GM19372 (cell line): ENCODE measurements around the gene PDE6D.
A peak's percentile ranks its signal among the peaks of the same experiment; 100 is the strongest.
"Not testable (repeated sequence)": the region's sequence is repeated elsewhere in the genome, so short reads cannot be mapped to it uniquely, and the experiment has no call there.

ENCODE experiments used
- ATAC-seq: cut with Tn5 transposase; IDR thresholded peaks from one replicate; pipeline ENCODE4 v1.9.1; 2021; ENCODE audit warnings: mild to moderate bottlenecking, low read depth, moderate library complexity; ENCODE audit not compliant: unreplicated experiment

PDE6D gene

DNA sequence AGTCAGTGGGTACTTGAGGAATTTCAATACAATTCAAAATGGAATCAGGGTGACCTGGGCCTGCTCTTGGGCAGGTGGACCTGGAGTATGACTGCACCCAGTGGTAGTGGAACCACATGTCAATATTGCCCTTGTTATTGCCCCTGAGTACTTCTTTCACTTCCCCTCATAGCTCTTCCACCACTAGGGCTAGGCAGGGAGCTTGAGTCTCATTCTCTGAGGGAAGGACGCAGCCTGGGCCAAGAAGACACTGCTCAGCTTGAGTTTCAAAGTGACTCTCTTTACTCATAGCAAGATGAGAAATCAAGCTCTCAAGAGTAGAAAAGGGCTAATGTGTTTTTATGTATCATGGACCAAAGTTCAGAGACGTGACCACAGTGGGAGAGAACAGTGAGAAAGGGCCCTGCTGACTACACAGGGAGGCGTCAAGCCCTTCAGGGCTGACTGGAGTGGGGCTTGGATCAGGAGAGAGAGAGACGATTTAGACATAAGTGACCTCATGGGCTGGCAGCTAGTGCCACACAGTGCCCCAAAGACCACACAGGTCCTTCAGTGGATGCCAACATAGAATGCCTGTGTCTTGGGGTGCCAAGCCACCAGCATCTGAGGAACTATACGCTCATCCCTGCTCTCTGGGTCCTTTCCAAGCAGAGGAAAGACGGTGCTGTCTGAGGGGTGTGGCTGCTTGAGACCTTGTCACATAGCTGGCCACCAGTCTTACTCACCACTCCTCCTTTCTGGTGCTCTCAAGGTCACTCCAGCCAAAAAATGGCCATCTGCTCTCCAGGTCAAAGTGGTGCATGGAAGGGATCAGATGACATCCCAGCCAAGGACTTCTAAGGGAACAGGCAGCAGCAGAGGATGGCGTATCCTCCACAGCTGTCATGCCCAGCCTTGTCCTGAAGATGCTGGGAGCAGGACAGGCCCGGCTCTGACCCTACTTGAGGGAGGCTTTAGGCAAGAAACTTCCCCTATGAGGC, 59.8 kb downstream of the PDE6D start:
- ATAC-seq: peak; percentile 73

DNA sequence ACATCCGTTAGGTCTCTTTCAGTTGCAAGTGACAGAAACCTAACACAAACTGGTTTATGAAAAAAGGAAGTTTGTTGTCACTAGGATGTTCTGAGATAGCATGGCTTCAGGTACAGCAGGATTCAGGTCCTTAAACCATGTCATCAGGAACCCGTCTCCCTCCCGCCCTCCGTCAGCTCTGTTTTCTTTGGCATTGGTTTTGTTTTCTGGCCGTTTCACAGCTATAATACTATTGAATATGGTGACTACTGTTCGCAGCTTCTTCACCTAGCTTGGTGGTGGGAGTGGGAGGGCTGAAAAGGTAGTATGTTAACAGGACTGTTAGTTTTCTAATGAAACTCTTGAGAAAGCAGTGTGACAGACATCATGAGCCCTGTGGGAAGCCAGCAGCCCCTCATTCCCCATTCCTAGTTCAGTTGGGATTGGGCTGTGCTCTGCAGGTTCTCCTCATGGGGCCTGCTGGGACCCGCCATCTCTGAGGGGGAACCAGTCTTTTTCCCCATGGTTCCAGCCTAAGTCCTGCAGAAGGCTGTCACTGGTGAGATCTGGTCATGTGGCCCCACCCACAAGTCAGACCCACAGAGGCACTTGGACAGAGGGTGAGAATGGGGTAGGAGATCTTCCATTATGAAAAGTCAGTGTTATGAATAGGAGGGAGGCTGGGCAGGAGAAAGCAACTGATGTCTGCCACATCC, 60.6 kb downstream of the PDE6D start:
- peak; percentile 10 for ATAC-seq

DNA sequence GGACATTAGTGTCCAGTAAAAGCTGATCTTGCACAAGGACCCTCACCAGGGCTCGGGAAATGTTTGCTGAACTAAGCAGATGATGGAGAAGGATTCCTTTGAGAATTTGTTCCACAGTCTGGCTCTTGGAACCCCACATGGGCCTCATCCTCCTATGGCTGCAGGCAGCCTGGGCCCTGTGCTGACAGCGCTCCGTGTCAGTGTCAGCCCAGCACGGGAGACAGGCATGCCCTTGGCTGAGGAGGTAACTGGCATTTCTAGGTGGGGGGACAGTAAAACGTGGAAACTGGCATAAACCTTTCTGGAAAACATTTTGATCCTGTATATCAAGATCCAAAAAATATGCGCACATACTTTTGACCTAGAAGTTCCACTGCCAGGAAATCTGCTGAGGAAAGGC, 62.3 kb downstream of the PDE6D start:
- ATAC-seq: no peak

DNA sequence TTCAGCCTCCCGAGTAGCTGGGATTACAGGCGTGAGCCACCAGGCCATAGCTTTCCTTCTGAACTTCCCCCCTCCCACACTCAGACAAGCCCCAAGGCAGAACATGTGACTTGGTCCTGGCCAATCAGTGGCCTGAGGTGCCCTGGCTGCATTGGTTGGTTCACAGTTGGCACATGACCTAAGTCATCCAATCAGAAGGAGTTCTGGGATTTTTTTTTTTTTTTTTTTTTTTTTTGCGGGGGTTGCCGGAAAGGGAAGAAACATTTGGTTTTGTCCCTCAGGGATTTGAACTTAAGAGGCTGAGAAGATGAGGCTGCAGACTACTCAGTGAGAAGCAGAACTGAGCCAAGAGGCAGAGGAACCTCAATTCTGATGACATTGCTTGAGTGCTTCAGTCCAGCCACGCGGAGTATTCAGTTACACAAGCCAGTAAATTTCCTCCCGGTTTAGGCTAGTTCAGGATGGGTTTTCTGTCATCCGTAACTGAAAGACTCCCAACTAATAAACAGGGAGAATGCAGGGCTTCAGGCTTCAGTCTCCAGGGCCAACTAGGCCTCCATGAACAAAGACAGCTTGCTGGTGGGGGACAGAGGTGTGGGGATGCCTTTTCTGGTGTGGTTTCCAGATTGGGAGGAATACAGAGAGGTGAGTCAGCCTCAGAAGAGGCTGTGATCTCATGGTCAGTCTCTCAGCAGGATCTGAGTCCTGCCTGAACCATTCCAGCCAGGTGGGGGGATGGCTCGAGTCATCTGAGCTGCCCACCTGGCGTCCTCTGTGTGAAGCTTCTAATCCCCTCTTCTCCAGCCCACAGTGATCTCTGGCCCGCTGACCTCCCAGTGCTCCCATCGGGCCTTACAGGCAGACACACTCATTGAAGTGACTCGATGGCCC, 63.6 kb downstream of the PDE6D start:
- no peak for ATAC-seq

DNA sequence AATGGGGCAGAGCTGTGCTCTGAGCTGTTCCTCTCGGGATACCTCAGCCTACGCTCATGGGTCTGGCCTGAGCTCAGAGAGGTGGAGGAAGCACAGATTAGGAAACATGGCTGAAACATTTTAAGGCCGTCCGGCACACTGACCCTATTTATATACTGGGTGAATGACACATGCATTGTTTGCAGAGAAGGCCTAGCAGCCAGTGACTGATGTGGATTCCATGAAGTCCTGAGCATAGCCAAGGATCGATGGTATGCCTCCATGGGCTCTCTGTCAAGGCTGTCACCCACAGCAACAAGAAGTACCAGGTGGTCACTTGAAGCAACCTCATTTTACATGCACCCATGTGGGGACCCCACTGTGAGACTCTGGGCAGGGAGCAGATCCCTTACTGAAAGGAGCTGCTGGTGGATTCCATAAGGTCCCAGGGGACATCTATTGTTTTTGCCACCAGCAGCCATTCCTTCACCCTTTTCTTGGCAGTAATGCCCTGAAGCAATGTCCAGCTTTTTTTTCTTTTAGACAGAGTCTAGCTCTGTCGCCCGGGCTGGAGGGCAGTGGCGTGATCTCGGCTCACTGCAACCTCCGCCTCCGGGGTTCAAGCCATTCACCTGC, 64.3 kb downstream of the PDE6D start:
- no peak for ATAC-seq

DNA sequence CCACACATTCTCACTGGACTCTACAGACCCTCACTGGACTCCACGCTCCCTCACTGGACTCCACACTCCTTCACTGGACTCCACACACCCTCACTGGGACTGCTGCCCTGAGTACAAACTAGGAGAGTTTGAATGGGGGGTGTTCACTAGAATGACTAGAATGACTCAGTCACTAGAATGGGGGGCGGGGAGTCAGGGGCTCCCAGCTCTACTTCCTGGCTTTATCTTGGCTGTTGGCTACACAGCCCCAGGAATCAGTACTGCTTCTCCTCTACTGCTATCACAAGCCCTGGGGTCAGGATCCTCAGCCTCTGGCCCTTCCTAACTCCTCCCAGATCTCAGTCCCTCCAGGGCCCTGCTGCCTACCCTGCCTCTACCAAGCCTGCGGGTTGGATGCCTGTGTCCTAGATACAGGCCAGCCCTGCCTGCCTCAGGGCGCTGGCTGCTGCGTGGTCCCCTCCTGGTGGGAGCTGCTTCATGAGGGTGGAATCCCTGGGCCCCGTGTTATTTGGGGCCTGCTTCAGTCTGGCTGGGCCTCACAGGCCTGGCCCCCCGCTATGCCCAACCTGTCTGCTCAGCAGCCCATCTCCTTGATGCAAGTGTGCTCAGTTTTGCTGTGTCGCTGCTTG, 65.0 kb downstream of the PDE6D start:
- ATAC-seq: no peak

DNA sequence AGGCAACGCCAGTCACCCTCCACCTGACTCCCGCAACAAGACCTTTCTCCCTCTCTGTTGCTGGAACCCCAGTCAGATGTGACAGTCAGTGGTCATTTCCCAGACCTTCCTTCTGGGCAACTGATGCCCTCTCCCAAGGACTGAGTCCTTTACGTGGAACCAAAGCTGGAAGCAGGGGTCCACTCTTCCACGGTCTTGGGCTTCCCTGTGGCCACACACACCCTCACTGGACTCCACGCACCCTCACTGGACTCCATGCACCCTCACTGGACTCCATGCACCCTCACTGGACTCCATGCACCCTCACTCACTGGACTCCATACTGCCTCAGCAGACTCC, 65.6 kb downstream of the PDE6D start:
- no peak for ATAC-seq

DNA sequence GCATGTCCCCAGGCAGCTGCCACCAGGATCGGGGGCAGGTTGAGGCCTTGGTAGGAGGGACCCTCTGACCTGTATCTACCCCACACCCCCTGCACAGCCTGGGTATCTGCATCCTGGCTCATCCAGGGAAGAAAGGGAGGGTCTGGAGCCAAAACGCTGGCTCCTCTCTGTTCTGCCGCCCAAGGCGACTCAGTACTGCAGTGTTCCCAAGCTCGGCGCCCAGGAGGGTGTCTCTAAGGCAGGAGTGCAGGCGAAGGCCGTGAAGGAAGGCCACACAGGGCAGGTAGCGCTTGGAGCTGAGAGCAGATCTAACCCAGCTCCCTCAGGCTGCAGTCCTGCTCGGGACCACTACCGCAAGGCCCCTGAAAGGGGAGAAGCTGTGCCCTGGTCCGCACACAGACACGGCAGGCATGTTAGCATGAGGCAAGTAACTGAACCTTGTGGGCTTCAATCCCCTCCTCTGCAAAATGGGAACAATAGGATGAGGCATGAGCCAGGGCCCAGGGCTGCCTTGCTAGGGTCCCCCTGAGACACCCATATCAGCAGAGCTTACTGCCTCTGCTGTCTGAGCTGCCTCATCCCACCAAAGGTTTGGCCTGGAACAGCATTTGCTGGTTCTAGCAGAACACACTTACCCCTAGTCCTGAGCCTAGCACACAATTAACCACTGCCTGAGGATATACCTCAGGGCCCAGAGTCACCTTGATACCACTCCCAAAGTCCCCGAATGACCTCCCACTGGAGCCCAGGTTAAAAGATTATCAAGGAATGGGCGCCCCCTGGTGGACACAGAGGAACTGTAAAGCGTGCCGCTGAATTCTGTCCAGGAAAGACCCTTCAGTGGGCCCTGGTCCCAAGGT, 66.2 kb downstream of the PDE6D start:
- no peak for ATAC-seq

DNA sequence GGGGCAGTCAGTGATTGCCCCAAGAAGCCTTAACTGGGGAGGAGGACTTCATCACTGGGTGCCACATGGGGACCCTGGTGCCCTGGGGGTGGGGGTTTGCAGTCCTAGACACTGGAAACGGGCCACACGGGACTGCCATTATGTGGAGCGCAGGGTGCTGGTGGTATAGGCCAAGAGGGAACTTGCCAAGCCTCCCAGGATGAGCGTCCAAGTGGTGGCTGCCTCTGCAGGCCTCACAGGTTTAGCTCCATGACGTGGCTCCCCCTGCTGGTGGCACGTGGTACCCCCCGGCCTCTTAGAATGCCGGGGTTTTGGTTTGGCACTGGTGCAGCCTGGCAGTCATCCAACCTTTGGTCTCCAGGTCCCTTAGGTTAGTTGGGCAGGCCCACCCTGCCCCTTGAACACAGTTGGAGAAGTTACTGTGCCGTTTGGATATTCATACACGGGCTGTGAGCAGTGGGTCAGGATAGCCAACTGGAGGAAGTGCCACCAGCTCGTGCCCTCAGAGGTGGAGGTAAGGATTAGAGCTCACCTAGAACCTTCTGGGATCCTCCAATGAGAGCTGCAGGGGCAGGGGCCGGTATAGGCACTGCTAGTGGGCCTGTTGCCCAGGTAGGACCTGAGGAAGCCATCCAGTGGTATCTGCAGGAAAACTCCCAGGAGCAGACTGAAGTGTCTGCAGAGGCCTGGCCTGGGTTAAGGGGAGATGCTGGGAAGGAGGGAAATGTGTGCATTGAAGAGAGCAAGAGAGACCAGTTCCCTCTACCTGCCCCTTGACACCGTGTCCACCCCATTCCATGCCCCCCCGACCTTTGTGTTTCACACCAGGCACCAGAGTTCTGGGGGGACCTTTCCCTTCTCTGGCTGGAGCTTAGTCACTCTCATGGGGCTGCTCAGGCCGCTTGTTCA, 67.1 kb downstream of the PDE6D start:
- no peak for ATAC-seq

DNA sequence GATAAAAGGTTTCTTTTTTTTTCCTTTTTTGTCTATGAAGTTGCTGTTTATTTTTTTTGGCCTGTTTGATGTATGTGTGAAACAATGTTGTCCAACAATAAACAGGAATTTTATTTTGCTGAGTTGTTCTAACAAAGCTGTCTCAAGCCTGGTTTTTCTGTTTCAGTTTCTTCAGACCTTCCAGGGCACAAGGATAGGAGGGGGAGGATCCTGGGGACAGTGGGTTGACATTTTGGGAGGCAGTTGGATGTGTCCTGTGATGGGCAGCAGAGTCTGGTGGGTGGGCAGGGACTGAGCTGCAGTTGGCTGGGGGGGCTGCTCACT, 67.7 kb downstream of the PDE6D start:
- ATAC-seq: not testable (repeated sequence)

DNA sequence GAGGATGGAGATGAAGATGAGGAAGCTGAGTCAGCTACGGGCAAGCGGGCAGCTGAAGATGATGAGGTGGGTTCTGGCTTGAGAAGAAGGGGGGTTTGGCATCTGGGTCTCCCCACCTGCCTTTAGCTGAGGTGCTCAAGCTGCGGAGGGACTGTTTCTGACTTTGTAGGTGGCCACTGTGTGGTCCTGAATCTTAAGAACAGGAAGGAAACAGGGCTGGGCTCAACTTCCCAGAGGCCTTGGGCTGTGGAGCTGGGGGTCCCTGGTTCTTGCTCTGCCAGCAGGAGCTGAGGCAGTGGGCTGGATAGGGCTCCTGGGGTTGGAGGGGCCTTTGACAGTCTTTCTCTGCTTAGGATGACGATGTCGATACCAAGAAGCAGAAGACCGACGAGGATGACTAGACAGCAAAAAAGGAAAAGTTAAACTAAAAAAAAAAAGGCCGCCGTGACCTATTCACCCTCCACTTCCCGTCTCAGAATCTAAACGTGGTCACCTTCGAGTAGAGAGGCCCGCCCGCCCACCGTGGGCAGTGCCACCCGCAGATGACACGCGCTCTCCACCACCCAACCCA, 68.5 kb downstream of the PDE6D start:
- ATAC-seq: not testable (repeated sequence)

DNA sequence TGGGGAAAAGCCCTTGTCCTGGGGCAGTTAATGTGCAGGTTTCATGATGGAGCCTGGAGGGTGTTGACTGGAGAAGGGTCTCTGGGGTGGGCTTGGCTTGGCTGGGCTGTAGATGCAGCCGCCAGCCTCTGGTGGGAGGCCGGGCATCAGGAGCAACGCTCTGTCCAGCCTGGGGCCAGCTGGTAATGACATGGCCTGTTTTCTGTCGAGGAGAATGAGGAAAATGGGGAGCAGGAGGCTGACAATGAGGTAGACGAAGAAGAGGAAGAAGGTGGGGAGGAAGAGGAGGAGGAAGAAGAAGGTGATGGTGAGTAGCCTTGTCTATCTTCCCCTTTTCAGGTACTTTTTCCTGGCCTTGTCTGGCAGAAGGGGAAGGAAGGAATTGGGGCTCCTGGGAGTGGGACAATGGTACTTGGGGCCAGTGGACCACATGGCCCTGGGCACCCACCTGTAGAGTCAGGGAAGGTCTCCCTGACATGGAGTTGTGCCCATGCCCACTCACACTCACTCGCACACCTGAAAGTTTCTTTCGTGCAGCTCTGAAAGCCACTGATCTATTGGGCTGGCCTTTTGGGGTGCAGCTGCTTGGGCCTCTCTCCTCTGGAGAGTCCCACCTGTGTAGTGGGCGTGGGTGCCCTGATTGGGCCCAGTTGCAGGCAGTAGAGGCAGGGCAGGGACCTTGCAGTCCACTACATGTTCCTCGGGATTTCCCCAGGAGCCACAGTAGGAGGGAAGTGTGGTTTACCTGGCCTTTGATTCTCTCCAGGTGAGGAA, 69.2 kb downstream of the PDE6D start:
- ATAC-seq: no peak

DNA sequence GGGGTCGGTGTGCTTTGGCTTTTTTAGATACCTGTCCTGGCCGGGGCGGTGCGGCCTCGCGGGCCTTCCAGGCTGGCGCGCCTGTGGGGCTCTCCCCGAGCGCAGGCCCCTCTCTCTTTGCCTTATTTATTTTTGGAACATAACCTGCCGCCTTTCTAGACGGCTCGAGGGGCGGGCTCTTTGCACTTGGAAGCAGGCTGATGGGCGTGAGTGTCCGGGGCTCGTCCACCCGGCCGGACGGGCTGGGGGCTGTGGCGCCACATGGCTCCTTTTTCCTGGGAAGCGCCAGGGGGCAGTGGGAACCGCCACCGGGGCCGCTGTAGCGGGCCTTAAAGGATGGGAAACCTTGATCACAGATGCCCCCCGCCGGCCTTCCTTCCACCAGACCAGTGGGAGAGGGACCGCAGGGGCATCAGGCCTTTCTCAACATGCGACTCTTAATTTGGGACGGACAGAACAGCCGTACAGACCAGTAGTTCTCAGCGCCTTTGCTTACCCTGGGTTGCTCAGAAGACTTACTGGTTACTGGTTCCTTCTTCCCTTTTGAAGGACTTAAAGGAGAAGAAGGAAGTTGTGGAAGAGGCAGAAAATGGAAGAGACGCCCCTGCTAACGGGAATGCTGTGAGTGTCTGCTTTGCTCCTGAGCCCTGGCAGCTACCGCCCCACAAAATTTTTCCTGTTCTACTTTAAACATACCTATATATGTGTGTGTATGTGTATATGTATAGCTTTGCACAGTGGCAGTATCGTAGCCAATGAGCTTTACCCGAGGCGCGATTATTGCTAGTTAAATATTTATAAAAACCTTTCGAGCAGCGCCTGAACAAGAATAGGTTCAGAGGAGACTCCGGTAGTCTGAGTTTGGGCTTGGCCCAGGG, 70.0 kb downstream of the PDE6D start:
- no peak for ATAC-seq

DNA sequence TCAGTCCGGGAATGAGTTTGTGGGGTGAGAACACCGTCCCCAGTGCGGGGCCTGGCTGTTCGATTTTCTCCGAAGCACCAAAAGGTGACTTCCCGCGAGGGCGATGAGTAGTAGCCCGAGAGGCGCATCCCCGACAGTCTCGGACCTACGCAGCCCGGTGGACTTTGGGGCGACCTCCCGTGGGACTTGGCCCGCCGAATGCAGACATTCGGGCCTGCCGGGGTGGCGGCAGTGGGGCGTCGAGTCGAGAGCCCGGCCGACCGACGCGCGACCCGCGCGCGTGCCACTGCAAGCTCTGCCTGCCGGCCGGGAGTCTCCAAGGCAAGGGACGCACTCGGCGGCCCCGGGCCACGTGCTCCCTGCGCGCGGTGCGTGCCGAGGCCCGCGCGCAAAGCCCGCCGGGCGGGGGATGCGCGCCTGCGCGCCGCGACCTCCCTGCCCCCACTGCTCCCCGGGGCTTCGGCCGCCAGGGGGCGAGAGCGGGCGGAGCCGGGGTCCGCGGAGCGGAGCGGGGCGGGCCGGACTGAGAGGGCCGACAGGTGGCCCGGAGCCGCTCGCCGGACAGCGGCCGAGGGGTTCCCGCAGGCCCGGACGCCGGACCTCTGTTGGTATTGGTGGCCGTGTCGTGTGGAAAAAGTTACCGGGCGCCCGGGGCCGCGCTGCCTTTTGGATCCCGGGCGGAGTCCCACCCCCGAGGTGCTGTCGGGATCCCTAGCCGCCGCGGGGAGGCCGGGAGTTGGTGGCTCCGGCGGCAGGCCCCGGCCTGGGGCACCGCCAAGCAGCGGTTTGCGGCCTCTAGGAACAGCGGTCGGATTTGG, 70.9 kb downstream of the PDE6D start:
- peak; percentile 12 for ATAC-seq

DNA sequence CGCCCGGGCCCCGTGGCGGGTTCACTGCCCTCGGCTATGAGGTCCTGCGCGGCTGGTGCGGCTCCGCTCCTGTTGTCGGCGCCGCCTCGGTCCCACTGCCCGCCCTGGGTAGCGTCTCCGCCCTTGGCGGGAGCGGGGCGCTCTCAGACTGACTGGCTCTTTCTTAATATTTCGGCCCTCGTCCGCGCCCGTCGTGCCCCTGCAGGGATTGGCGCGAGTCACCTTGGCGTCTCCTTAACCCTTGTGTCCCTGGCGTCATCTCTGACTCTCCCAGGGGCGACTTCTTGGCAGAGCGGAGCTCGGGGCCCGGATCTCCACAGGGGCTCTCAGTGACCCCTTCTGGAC, 71.5 kb downstream of the PDE6D start:
- ATAC-seq: no peak
